Mucosa of descending colon (tissue), 3 donors: Measurements from ENCODE around the gene NUDC. TPM values are rescaled to one million over a fixed set of nuclear protein-coding genes. Genes with fewer than 3 reads are reported as not detected.
A peak's percentile ranks its signal among the peaks of the same experiment; 100 is the strongest.

Experiments used
- ATAC-seq: fragments of 200-7000 bp; cut with Tn5 transposase; one replicate; pipeline ENCODE4 v1.9.1; 2020; ENCODE audit warnings: mild to moderate bottlenecking, moderate library complexity
- DNase-seq, 3 donors: peaks; one replicate each; pipeline ENCODE4 v3.0.0-alpha.2; 2020
- H3K36me3 ChIP-seq: fragments of 200-600 bp; one replicate; pipeline ENCODE4 v1.8.0; 2021; ENCODE audit warnings: low read depth, mild to moderate bottlenecking
- H3K4me1 ChIP-seq: fragments of 200-600 bp; one replicate; pipeline ENCODE4 v1.8.0; 2021; ENCODE audit warnings: low read depth, mild to moderate bottlenecking
- H3K4me3 ChIP-seq: fragments of 200-600 bp; one replicate; pipeline ENCODE4 v1.8.0; 2021; ENCODE audit warnings: mild to moderate bottlenecking
- H3K9me3 ChIP-seq: fragments of 200-600 bp; one replicate; pipeline ENCODE4 v1.8.0; 2021; ENCODE audit warnings: mild to moderate bottlenecking
- CTCF ChIP-seq: fragments of 200-600 bp; IDR thresholded peaks from one replicate; pipeline ENCODE4 v1.8.0; 2022; ENCODE audit warnings: antibody characterized with exemption, mild to moderate bottlenecking
- intact Hi-C, 2 donors: fragments of 100-400 bp; cut with DNase I in 1 of 2; cut with micrococcal nuclease in 1 of 2; formaldehyde crosslinking; loops; one replicate each; pipeline versions ENCODE4 v1.11.0 to v1.11.1; 2022; cut with DNase I, micrococcal nuclease
- total RNA-seq, 3 donors: library from RNA; stranded (reverse); fragmentation: NEBNext Ultra II Directional in 2 of 3; extraction: Animal tissue kit (Norgen Biotek cat#: 25700) in 2 of 3; gene quantifications; one replicate each; pipeline versions ENCODE4 v1.2.1 to v1.2.4, GENCODE V29; 2021 to 2023
- donor health status: DM: no; HTN: no; CAD: no; lungs with moderate emphysema.
- donor health status: DM: no; HTN: no; CAD: no.
- donor health status: DM: no; HTN: yes; CAD: no.

NUDC gene
- total RNA-seq, 3 donors from 2014 or later = 36.2 to 83.5 (median 43.1) TPM

GRCh38 chr1:26949926-26950319 lies 28.4 kb downstream of the NUDC start:
- DNase-seq (peak in 1 of 3 donors; percentile 34), ATAC-seq (peak; percentile 6)
- no peak for TF ChIP-seq CTCF
- H3K9me3 ChIP-seq = no peaks in the 10 kb centered on the region
- H3K4me1 ChIP-seq = peaks cover 8% of the 10 kb centered on the region
- intact Hi-C loops = no loop called here
- H3K36me3 ChIP-seq = no peaks in the 10 kb centered on the region
- no peak overlapping the region for H3K4me3 ChIP-seq

- H3K4me1 ChIP-seq = peaks cover 4% of the 10 kb centered on the region
- TF ChIP-seq CTCF = no peak
- intact Hi-C loops = no loop called here
- DNase-seq = peak in 1 of 3 donors; percentile 19
- no peaks in the 10 kb centered on the region for H3K36me3 ChIP-seq
- no peak overlapping the region for H3K4me3 ChIP-seq
- ATAC-seq = peak; percentile 3
- no peaks in the 10 kb centered on the region for H3K9me3 ChIP-seq
Measured at GRCh38 chr1:26950602-26951001, 29.1 kb downstream of the NUDC start.

- peaks cover 3% of the 10 kb centered on the region for H3K4me1 ChIP-seq
- intact Hi-C loops = no loop called here
- H3K4me3 ChIP-seq = no peak overlapping the region
- no peak for TF ChIP-seq CTCF
- no peaks in the 10 kb centered on the region for H3K36me3 ChIP-seq
- no peaks in the 10 kb centered on the region for H3K9me3 ChIP-seq
- ATAC-seq (no peak), DNase-seq (peak in 1 of 3 donors; percentile 44)
Measured at GRCh38 chr1:26951216-26951615, 29.7 kb downstream of the NUDC start.

- H3K36me3 ChIP-seq = no peaks in the 10 kb centered on the region
- DNase-seq (peak in 2 of 3 donors; percentile 52), ATAC-seq (peak; percentile 46)
- intact Hi-C loops = no loop called here
- no peaks in the 10 kb centered on the region for H3K9me3 ChIP-seq
- no peaks in the 10 kb centered on the region for H3K4me1 ChIP-seq
- no peak for TF ChIP-seq CTCF
- no peak overlapping the region for H3K4me3 ChIP-seq
Measured at GRCh38 chr1:26951821-26952497, 30.4 kb downstream of the NUDC start.

GRCh38 chr1:26953374-26953773 lies 31.8 kb downstream of the NUDC start:
- no peak for TF ChIP-seq CTCF
- Histone ChIP-seq H3K4me3 (no peak overlapping the region), H3K9me3 (no peaks in the 10 kb centered on the region), H3K4me1 (no peaks in the 10 kb centered on the region), H3K36me3 (no peaks in the 10 kb centered on the region)
- peak in 1 of 3 donors; percentile 3 for DNase-seq
- no peak for ATAC-seq
- intact Hi-C loops = no loop called here

- H3K36me3 ChIP-seq = no peaks in the 10 kb centered on the region
- TF ChIP-seq CTCF = no peak
- no peak for DNase-seq
- H3K4me1 ChIP-seq = peaks cover 12% of the 10 kb centered on the region
- intact Hi-C loops = no loop called here
- no peak overlapping the region for H3K4me3 ChIP-seq
- ATAC-seq = no peak
- no peaks in the 10 kb centered on the region for H3K9me3 ChIP-seq
Measured at GRCh38 chr1:26956321-26956720, 34.8 kb downstream of the NUDC start.
